ENCODE data around the gene CYP3A4.
"Not testable (repeated sequence)": the region's sequence is repeated elsewhere in the genome, so short reads cannot be mapped to it uniquely, and the experiment has no call there.

CYP3A4 gene

DNA sequence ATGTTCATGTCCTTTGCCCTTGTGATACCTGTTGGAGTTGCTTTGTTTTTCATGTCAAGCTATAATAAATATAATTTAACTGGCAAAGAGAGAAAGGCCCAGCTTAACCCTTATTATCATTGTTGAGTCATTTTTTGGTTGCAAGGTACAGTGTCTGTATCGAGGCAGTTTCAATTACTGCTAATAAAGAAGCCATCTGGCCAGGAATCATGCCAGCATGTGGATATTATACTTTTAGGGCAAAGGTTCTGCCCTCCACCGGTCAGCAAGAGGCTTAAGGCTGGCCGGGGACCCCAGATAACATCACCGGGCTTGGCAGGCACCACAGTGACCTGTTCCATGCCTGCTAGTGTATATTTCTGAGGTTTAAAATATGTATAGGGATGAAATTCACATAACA is 9.0 kb upstream of the CYP3A4 start:
- DNase-seq (ENCODE audit: low read depth in 2 of 2), result no peak

- no peak for DNase-seq (ENCODE audit: low read depth in 2 of 2)
These were observed 7.8 kb upstream of the CYP3A4 start for GRCh38 chr7:99791667-99792369.

GRCh38 chr7:99791021-99791420 is 7.0 kb upstream of the CYP3A4 start:
- DNase-seq (ENCODE audit: low read depth in 2 of 2), result no peak

GRCh38 chr7:99790407-99790806 is 6.4 kb upstream of the CYP3A4 start:
- DNase-seq (ENCODE audit: low read depth in 2 of 2), result no peak

GRCh38 chr7:99789441-99790070 is 5.6 kb upstream of the CYP3A4 start:
- no peak for DNase-seq (ENCODE audit: low read depth in 2 of 2)

DNA sequence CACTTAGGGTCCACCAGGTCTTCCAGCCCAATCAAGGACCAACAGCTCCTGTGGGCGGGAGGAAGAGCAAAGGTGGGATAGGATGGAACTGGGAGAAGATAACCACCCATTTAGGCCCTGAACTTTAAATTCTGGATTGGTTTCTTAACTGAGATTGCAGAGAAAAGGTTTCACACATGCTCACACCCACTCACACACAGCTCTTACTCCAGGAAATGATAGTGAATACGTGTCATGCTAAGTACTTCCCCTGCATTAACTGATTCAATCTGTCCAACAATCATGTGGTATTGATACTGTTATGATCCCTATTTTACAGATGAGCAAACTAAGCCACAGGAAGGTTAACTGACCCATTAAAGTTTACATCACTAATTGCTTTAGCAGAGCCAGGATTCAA is 4.6 kb upstream of the CYP3A4 start:
- DNase-seq (ENCODE audit: low read depth in 2 of 2), result no peak

DNA sequence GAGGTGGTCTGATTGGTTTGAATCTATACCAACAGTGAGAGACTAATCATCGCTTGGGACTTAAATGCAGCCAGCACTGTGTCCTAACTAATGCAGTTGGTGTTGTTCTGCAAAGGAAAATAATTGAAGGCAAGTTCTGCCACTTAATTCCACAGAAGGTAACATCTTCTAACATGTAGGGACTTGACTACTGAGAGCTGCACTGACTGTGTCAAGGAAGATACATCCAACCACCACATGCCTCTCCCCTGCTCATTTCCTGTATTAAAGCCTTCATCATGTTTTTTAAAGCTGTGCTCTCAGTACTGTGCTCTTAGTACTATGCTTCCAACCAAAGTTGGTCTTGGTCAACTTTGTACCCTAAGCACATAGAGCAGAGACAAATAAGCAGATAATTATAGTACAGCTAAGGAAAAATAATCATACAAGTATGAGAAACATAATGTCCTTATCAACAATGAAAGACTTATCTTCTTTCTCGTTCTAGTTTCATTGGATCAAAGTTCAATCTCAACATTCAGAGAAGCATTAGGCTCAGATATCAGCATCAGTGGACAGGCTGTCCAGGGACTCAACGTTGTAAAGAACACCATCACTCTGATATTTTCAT is 2.8 kb upstream of the CYP3A4 start:
- no peak for DNase-seq (ENCODE audit: low read depth in 2 of 2)

- DNase-seq (ENCODE audit: low read depth in 2 of 2), result not testable (repeated sequence)
These were observed 1.7 kb upstream of the CYP3A4 start for GRCh38 chr7:99785654-99786053.

- no peak for DNase-seq (ENCODE audit: low read depth in 2 of 2)
These were observed 1.7 kb downstream of the CYP3A4 start for GRCh38 chr7:99782012-99782953.

- no peak for DNase-seq (ENCODE audit: low read depth in 2 of 2)
These were observed 3.4 kb downstream of the CYP3A4 start for GRCh38 chr7:99780588-99780987.

GRCh38 chr7:99779949-99780348 is 4.0 kb downstream of the CYP3A4 start:
- DNase-seq (ENCODE audit: low read depth in 2 of 2), result no peak

GRCh38 chr7:99778880-99779279 is 5.1 kb downstream of the CYP3A4 start:
- DNase-seq (ENCODE audit: low read depth in 2 of 2), result no peak

GRCh38 chr7:99773395-99773794 is 10.6 kb downstream of the CYP3A4 start:
- not testable (repeated sequence) for DNase-seq (ENCODE audit: low read depth in 2 of 2)

DNA sequence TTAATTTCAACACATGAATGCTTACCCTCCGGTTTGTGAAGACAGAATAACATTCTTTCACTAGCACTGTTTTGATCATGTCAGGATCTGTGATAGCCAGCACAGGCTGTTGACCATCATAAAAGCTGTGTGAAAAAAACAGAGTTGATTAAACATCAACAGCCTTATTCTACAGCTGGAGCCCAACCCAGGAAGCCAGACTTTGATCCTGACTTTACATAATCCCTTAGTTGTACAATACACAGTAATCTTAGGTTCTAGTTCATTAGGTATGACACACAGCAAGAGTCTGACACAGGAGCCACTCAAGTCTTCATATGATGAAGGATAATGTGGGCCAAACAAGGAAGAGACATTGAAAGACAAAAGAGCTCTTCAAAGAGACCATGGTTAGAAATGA is 11.4 kb downstream of the CYP3A4 start:
- DNase-seq (ENCODE audit: low read depth in 2 of 2), result no peak

GRCh38 chr7:99769494-99769893 is 14.5 kb downstream of the CYP3A4 start:
- not testable (repeated sequence) for DNase-seq (ENCODE audit: low read depth in 2 of 2)

DNA sequence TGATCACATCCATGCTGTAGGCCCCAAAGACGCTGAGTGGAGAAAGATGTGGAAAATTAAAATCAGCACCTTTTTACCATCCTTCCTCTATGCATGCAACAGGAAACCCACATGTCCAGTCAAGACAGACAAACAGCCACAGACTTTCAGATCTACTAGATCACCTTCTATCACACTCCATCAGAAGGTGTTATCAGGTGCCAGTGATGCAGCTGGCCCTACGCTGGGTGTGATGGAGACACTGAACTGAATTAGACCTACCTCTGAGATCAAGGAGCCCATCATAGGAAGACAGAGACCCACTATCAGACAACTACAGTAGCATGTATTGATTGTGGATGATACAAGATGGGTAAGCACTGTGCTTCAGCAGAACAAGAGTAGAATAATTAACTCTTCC is 15.5 kb downstream of the CYP3A4 start:
- no peak for DNase-seq (ENCODE audit: low read depth in 2 of 2)

GRCh38 chr7:99767662-99768061 is 16.3 kb downstream of the CYP3A4 start:
- DNase-seq (ENCODE audit: low read depth in 2 of 2), result no peak

GRCh38 chr7:99766484-99767099 is 17.4 kb downstream of the CYP3A4 start:
- no peak for DNase-seq (ENCODE audit: low read depth in 2 of 2)

- no peak for DNase-seq (ENCODE audit: low read depth in 2 of 2)
These were observed 19.5 kb downstream of the CYP3A4 start for GRCh38 chr7:99764478-99764877.

GRCh38 chr7:99762680-99763327 is 21.2 kb downstream of the CYP3A4 start:
- no peak for DNase-seq (ENCODE audit: low read depth in 2 of 2)

GRCh38 chr7:99755085-99755484 is 28.9 kb downstream of the CYP3A4 start:
- no peak for DNase-seq (ENCODE audit: low read depth in 2 of 2)
